ENCODE data around the gene ETV6.

Gene ETV6

DNA sequence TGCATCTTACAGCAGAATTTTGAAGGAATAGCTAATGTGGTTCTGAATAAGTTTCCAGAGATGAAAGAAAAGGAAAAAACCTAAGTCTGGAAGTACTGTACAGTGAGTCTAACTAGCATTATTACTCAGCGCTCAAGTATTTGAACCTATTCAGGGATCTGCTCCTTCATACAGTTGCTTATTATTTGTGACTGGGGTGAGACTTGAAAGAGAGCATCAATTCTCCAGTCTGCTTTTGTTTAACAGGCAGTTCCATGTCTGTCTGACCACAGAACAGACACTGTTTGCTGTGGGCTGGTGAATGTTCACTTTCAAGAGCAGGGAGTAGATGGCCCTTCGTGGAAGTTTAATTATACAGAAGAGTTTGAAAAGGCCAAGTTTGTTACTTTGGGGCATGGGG, 9.3 kb downstream of the ETV6 start:
- peak; percentile 47 for DNase-seq
- Histone ChIP-seq H3K27ac (peak overlapping the region; percentile 13), H3K36me3 (replicated peaks) (peaks cover 6% of the 10 kb centered on the region), H3K27me3 (replicated peaks) (no peaks in the 10 kb centered on the region), H3K4me3 (ENCODE audit: low read depth, low read length) (no peak overlapping the region)
- in situ Hi-C loops (cut with HindIII; ENCODE audit: low pct_ligation_motif_present, low sequenced_read_pairs) = no loop called here
- TF ChIP-seq, protein P1, sequence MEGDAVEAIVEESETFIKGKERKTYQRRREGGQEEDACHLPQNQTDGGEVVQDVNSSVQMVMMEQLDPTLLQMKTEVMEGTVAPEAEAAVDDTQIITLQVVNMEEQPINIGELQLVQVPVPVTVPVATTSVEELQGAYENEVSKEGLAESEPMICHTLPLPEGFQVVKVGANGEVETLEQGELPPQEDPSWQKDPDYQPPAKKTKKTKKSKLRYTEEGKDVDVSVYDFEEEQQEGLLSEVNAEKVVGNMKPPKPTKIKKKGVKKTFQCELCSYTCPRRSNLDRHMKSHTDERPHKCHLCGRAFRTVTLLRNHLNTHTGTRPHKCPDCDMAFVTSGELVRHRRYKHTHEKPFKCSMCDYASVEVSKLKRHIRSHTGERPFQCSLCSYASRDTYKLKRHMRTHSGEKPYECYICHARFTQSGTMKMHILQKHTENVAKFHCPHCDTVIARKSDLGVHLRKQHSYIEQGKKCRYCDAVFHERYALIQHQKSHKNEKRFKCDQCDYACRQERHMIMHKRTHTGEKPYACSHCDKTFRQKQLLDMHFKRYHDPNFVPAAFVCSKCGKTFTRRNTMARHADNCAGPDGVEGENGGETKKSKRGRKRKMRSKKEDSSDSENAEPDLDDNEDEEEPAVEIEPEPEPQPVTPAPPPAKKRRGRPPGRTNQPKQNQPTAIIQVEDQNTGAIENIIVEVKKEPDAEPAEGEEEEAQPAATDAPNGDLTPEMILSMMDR (IDR thresholded peaks at IDR 0.05; ENCODE audit: low read depth, low read length, missing control alignments) = no peak

DNA sequence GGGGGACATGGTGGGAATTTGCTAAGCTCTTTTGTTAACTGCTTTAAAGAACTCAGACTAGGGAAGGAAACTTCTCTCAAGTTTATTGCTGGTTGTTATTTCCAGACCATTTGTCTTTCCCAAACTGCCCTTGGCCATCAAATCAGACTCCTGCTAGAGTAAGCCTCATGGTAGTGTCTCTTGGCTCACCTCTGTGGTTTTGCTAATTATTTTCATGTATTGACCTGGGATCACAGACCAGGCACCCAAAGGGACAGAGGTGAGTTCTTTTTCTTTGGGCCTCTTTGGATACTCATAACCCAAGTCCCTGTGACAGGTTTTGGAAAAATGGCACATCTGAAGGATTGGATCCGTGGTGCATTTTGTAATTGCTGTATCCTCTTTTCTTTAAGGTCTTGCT, 11.2 kb downstream of the ETV6 start:
- Histone ChIP-seq H3K27me3 (replicated peaks) (no peaks in the 10 kb centered on the region), H3K4me3 (ENCODE audit: low read depth, low read length) (no peak overlapping the region), H3K36me3 (replicated peaks) (peaks cover 6% of the 10 kb centered on the region), H3K27ac (no peak overlapping the region)
- in situ Hi-C loops (cut with HindIII; ENCODE audit: low pct_ligation_motif_present, low sequenced_read_pairs) = no loop called here
- TF ChIP-seq, protein P1 (IDR thresholded peaks at IDR 0.05; ENCODE audit: low read depth, low read length, missing control alignments) = no peak
- no peak for DNase-seq

DNA sequence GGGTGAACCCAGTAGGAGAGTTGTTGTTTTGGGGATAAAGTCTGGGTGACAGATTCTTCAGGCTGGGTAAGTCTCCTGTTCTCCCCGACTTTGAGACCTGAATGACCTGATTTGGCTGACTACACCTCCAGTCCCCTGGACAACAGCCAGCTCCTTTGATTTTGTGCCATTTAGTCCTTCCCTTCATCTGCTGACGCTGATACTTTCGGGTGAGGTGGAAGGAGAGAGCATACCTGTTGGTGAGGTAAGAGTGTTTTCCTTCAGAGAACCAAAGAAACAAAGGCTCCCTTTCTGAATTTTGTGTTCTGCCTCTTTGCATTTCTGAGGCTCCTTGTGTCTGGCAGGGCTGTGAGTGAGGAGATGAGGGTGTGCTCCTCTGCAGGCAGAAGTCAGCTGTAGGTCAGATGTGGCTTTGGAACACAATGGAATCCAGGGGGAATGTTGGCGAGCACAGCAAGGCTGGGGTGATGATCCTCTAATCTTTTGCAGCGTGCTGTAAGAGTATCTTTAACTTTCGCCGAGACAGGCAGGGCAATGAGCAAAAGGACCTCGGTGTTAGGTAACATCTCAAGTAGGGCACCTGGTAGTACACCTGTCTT, 12.1 kb downstream of the ETV6 start:
- TF ChIP-seq, protein P1 (IDR thresholded peaks at IDR 0.05; ENCODE audit: low read depth, low read length, missing control alignments) = no peak
- Histone ChIP-seq H3K36me3 (replicated peaks) (peaks cover 6% of the 10 kb centered on the region), H3K27ac (no peak overlapping the region), H3K27me3 (replicated peaks) (no peaks in the 10 kb centered on the region), H3K4me3 (ENCODE audit: low read depth, low read length) (no peak overlapping the region)
- in situ Hi-C loops (cut with HindIII; ENCODE audit: low pct_ligation_motif_present, low sequenced_read_pairs) = no loop called here
- DNase-seq = no peak

DNA sequence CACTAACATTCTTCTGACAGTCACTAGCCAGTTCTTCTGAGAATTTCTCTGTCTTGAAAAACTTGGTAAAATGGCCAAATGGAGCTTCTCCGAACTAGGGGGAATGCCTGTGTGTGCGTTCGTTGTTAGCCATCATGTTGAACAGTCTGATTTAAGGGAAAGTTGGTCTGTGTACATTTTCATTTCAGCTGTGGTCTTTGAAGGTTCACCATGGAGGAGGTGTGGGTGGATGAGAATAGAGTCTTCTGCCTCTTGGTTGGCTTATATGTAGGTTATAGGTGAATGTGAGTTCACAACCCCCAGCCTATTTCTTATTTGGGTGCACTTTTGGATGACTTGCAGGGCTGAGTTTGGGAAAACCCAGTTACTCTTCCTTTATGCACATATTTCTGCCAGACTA, 12.9 kb downstream of the ETV6 start:
- in situ Hi-C loops (cut with HindIII; ENCODE audit: low pct_ligation_motif_present, low sequenced_read_pairs) = no loop called here
- DNase-seq = no peak
- Histone ChIP-seq H3K4me3 (ENCODE audit: low read depth, low read length) (no peak overlapping the region), H3K36me3 (replicated peaks) (peaks cover 6% of the 10 kb centered on the region), H3K27ac (no peak overlapping the region), H3K27me3 (replicated peaks) (no peaks in the 10 kb centered on the region)
- TF ChIP-seq, protein P1 (IDR thresholded peaks at IDR 0.05; ENCODE audit: low read depth, low read length, missing control alignments) = no peak

DNA sequence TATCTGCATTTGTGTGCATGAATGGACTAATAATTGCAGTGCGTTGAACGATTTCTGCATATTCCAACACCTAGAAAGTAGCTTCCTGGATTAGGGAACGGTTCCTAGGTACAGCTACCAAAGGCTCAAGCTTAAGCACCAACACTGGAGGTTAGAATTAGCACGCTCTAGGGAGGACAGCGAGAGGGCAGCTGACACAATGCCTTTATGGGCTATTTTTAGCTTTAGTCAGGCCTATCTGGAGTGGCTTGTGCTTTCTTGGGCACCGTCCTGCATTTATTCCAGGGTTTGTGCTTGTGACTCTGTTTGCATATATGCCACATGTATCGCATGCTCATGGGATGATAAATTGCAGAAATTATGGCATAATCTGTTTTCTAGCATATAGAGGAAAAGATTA, 13.7 kb downstream of the ETV6 start:
- Histone ChIP-seq H3K4me3 (ENCODE audit: low read depth, low read length) (no peak overlapping the region), H3K27me3 (replicated peaks) (no peaks in the 10 kb centered on the region), H3K36me3 (replicated peaks) (peaks cover 6% of the 10 kb centered on the region), H3K27ac (no peak overlapping the region)
- in situ Hi-C loops (cut with HindIII; ENCODE audit: low pct_ligation_motif_present, low sequenced_read_pairs) = no loop called here
- no peak for DNase-seq
- TF ChIP-seq, protein P1 (IDR thresholded peaks at IDR 0.05; ENCODE audit: low read depth, low read length, missing control alignments) = no peak

DNA sequence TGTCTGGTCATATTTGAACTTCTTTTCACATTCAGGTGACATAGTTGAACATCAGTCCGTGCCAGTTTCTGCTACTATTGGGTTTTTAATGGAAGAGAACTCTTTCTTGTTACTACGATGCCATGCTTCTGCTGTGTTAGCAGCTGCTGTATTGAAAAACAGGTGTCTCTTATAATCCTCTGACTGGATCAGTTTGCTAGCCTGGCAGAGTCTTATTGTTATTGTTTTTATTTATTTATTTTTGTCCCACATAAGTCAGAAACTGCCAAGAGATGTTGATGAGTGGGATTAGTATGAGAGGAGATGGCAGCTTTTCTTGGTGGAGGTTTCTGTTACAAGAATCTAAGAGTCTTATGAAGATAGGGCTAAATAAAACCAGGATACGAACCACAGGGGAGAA, 14.6 kb downstream of the ETV6 start:
- Histone ChIP-seq H3K27ac (no peak overlapping the region), H3K27me3 (replicated peaks) (no peaks in the 10 kb centered on the region), H3K4me3 (ENCODE audit: low read depth, low read length) (no peak overlapping the region), H3K36me3 (replicated peaks) (peaks cover 6% of the 10 kb centered on the region)
- TF ChIP-seq, protein P1 (IDR thresholded peaks at IDR 0.05; ENCODE audit: low read depth, low read length, missing control alignments) = no peak
- in situ Hi-C loops (cut with HindIII; ENCODE audit: low pct_ligation_motif_present, low sequenced_read_pairs) = no loop called here
- no peak for DNase-seq

Measured in brain microvascular endothelial cell (primary cell).